Upper lobe of left lung (tissue), 6 donors: Measurements from ENCODE around the gene MYOF. TPM values are rescaled to one million over a fixed set of nuclear protein-coding genes. Genes with fewer than 3 reads are reported as not detected.

ENCODE experiments used
- ATAC-seq, 2 donors: fragments of 200-7000 bp; cut with Tn5 transposase; one replicate each; pipeline ENCODE4 v1.9.1; 2022; ENCODE audit warnings: mild to moderate bottlenecking in 2 of 2, moderate library complexity in 2 of 2; ENCODE audit not compliant: low FRiP score in 2 of 2
- DNase-seq, 2 donors: peaks; one replicate each; pipeline ENCODE4 v3.0.0-alpha.2; 2019 to 2020
- H3K27ac ChIP-seq, 4 donors: fragments of 200-600 bp; sonication (generic); one replicate each; pipeline ENCODE4 v1.5.1; 2016 to 2019
- H3K27me3 ChIP-seq, 4 donors: fragments of 200-600 bp; sonication (generic); one replicate each; pipeline ENCODE4 v1.5.1; 2017 to 2019
- H3K36me3 ChIP-seq, 4 donors: fragments of 200-600 bp; sonication (generic); one replicate each; pipeline ENCODE4 v1.5.1; 2016 to 2019
- H3K4me1 ChIP-seq, 4 donors: fragments of 200-600 bp; sonication (generic); one replicate each; pipeline ENCODE4 v1.5.1; 2018 to 2019
- H3K4me3 ChIP-seq, 4 donors: fragments of 200-600 bp; sonication (generic); one replicate each; pipeline ENCODE4 v1.5.1; 2017 to 2019; ENCODE audit warnings: mild to moderate bottlenecking in 2 of 4, moderate library complexity in 1 of 4
- H3K9me3 ChIP-seq, 4 donors: fragments of 200-600 bp; sonication (generic); one replicate each; pipeline ENCODE4 v1.5.1; 2018 to 2019
- EP300 ChIP-seq, 4 donors: sonication (generic); formaldehyde crosslinking; IDR thresholded peaks; one replicate each; pipeline ENCODE4 v1.5.1; 2017; ENCODE audit warnings: antibody characterized with exemption in 4 of 4, control low read depth in 2 of 4
- POLR2A ChIP-seq, 4 donors: fragments of 450-650 bp; IDR thresholded peaks; one replicate each; pipeline ENCODE4 v1.5.1; 2016 to 2017; ENCODE audit warnings: antibody characterized with exemption in 4 of 4, mild to moderate bottlenecking in 2 of 4
- POLR2AphosphoS5 ChIP-seq, 2 donors: sonication (generic); formaldehyde crosslinking; IDR thresholded peaks; one replicate each; pipeline ENCODE4 v1.5.1; 2017; ENCODE audit warnings: antibody characterized with exemption in 2 of 2
- WGBS, 2 donors: methylation state at CpG; one replicate each; pipeline ENCODE4 v1.1.5; 2017 to 2018; 5-methylcytosine and 5-hydroxymethylcytosine counted together
- total RNA-seq, 6 donors: library from RNA; depleted of rRNA in 4 of 6; stranded (reverse); fragments of >200 nt in 4 of 6; gene quantifications; one replicate each; pipeline versions ENCODE4 v1.1.0 to v1.2.1, GENCODE V29; 2016 to 2021
- TF ChIP-seq, protein P1 (sequence below), 6 experiments: fragments of 450-650 bp in 4 of 6; fragments of 200-600 bp in 2 of 6; sonication (generic) in 2 of 6; IDR thresholded peaks; one replicate each; pipeline ENCODE4 v1.5.1; 2016 to 2019; ENCODE audit warnings: antibody characterized with exemption in 6 of 6
- donor health status: DM: no; HTN: no; CAD: no; lungs with moderate emphysema.
- donor health status: DM: no; HTN: yes; CAD: no; lungs with severe emphysema.

MYOF gene
- total RNA-seq, 6 donors from 2014 or later, result 83.9 to 168 (median 129) TPM

DNA sequence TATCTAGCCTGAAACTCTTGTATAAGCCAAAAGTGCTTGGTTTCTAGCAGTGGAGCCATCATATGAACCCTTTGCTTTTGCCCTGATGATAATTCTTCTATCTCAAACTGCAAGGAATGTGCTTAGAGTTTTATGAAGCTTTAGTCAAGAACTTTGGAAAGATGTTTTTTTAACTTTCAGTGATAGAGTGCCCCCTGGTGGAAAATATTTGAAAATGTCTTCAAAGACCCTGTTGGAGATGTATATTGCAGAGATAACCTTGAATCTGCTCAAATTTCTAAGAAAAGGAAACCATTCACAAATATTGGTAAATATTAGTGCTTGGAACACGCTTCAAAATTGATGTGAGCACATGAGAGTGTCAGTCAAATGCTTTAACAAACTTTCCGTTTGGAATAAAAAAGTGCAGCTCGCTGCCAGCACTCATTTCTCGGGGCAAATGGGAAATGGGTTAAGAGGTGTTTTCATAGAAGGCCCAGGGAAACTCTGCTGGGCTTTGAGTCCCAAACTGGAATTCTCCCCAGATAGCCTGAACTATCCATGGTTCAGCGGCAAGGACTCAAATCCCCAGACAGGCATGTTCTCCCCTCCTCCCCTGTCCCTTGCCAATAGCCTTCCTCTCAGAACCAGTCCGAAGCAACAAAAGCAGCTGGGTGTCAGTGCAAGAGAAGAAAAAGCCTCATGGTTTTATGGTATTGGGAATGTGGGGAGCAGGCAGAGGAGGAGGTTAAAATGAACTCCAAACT lies 129.3 kb downstream of the MYOF start:
- no peak for TF ChIP-seq EP300 (IDR thresholded peaks at IDR 0.05)
- TF ChIP-seq, protein P1, sequence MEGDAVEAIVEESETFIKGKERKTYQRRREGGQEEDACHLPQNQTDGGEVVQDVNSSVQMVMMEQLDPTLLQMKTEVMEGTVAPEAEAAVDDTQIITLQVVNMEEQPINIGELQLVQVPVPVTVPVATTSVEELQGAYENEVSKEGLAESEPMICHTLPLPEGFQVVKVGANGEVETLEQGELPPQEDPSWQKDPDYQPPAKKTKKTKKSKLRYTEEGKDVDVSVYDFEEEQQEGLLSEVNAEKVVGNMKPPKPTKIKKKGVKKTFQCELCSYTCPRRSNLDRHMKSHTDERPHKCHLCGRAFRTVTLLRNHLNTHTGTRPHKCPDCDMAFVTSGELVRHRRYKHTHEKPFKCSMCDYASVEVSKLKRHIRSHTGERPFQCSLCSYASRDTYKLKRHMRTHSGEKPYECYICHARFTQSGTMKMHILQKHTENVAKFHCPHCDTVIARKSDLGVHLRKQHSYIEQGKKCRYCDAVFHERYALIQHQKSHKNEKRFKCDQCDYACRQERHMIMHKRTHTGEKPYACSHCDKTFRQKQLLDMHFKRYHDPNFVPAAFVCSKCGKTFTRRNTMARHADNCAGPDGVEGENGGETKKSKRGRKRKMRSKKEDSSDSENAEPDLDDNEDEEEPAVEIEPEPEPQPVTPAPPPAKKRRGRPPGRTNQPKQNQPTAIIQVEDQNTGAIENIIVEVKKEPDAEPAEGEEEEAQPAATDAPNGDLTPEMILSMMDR (IDR thresholded peaks at IDR 0.05), result peak; percentile 34 to 63 (median 51)
- 60 to 61% methylated on average over 6 of the region's 6 CpGs for WGBS, 2 donors
- ATAC-seq (peak in 1 of 2 donors; percentile 57), DNase-seq (no peak)
- Histone ChIP-seq H3K27me3 (no peaks in the 10 kb centered on the region), H3K4me3 (no peak overlapping the region), H3K9me3 (no peaks in the 10 kb centered on the region), H3K4me1 (no peaks in the 10 kb centered on the region), H3K27ac (no peak overlapping the region), H3K36me3 (peaks cover 14 to 86% (median 61%) of the 10 kb centered on the region in 4 donors)

DNA sequence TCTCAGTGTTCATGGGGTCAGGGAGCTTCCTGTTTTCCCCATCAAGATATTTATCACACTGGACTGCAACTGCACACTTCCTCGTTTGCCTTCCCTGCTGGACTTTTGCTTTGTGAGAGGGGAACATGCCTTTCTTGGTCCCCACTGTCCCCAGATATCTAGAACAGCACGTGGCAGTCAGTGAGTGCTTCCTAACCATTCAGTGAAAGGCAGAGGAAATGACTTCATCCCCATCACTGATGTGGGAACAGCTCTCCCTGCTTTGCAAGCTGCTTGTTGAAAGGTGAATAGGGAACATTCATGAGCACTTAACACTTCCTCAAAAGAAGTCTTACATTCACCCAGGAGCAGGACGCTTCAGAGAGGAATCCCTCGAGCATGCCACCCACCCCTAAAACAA lies 135.4 kb downstream of the MYOF start:
- Histone ChIP-seq H3K9me3 (no peaks in the 10 kb centered on the region), H3K27ac (no peak overlapping the region), H3K4me3 (no peak overlapping the region), H3K36me3 (peaks cover 21 to 85% (median 59%) of the 10 kb centered on the region in 4 donors), H3K27me3 (no peaks in the 10 kb centered on the region), H3K4me1 (no peaks in the 10 kb centered on the region)
- no peak for TF ChIP-seq POLR2A (IDR thresholded peaks at IDR 0.05)
- no peak for TF ChIP-seq POLR2AphosphoS5 (IDR thresholded peaks at IDR 0.05)
- TF ChIP-seq EP300 (IDR thresholded peaks at IDR 0.05), result no peak
- TF ChIP-seq, protein P1 (IDR thresholded peaks at IDR 0.05), result no peak
- ATAC-seq (peak in 1 of 2 donors; percentile 40), DNase-seq (no peak)
- WGBS, 2 donors, result 29 to 37% methylated on average over 4 of the region's 4 CpGs

DNA sequence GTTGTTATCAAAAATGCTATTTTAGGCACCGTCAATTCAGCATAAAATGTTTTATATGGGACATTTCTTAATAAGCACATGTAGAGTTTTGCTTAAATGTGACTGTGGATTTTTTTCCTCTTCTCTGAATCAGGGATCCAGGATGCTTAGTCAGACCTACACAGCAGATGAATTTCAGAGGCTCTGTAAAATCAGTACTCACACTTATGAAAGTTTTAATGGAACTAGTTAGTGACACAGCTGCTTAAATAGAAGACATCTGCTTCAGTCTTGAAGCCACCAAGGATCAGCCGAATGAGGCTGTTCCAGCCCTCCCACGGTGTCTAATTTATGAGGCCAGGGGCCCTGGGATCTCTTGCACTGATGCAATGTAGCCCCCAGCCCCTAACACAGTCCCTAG lies 136.0 kb downstream of the MYOF start:
- Histone ChIP-seq H3K36me3 (peaks cover 20 to 82% (median 54%) of the 10 kb centered on the region in 4 donors), H3K27ac (no peak overlapping the region), H3K27me3 (no peaks in the 10 kb centered on the region), H3K4me3 (no peak overlapping the region), H3K4me1 (no peaks in the 10 kb centered on the region), H3K9me3 (no peaks in the 10 kb centered on the region)
- no peak for DNase-seq
- TF ChIP-seq POLR2A (IDR thresholded peaks at IDR 0.05) (no peak), EP300 (IDR thresholded peaks at IDR 0.05) (no peak), POLR2AphosphoS5 (IDR thresholded peaks at IDR 0.05) (no peak)
- TF ChIP-seq, protein P1 (IDR thresholded peaks at IDR 0.05), result no peak
- 69 to 77% methylated on average over 3 of the region's 3 CpGs for WGBS, 2 donors
- ATAC-seq, result no peak

DNA sequence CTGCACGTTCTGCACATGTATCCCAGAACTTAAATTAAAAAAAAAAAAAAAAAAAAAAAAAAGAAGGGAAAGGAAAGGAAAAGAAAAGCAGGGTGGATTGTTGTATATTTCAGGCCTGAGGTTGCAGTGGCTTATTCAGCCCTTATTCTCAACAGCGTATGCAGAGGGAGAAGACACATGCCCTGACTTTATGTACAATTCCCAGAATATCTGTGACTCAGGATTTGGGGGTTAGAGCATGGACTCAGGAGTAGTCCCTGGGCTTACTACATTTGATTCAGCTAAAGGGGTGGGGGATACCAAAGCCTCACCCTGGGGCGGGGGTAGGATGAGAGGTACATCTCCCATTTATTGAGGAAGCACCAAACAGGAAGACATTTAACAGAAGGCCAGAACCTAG lies 137.4 kb downstream of the MYOF start:
- DNase-seq, result no peak
- ATAC-seq, result no peak
- 86 to 91% methylated on average over 3 of the region's 3 CpGs for WGBS, 2 donors
- TF ChIP-seq EP300 (IDR thresholded peaks at IDR 0.05), result no peak
- H3K27me3 ChIP-seq, result no peaks in the 10 kb centered on the region
- H3K27ac ChIP-seq, result no peak overlapping the region
- no peak overlapping the region for H3K4me3 ChIP-seq
- H3K4me1 ChIP-seq, result no peaks in the 10 kb centered on the region
- H3K9me3 ChIP-seq, result no peaks in the 10 kb centered on the region
- peaks cover 16 to 79% (median 52%) of the 10 kb centered on the region in 4 donors for H3K36me3 ChIP-seq

DNA sequence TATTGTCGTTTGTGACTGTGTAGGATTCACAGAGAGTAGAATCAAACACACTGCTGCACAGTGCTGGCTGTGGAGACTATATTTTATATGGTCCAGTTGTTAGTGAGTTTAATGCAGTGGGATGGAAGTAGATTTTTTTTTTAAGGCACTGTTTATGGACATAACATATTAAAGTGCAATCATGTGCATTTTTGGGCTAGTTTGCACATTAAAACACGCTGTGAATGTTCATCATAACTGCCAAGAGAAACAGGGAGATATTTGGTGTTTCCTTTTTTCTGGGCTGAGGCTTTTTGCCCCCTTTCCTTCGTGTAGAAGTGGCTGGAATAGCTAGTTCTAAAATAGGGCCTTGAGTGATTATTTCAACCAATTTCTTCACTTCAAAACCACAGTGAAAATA lies 139.2 kb downstream of the MYOF start:
- DNase-seq (no peak), ATAC-seq (no peak)
- H3K4me3 ChIP-seq, result no peak overlapping the region
- peaks cover 16 to 78% (median 51%) of the 10 kb centered on the region in 4 donors for H3K36me3 ChIP-seq
- no peaks in the 10 kb centered on the region for H3K27me3 ChIP-seq
- TF ChIP-seq POLR2AphosphoS5 (IDR thresholded peaks at IDR 0.05), result no peak
- no peak for TF ChIP-seq EP300 (IDR thresholded peaks at IDR 0.05)
- TF ChIP-seq, protein P1 (IDR thresholded peaks at IDR 0.05), result no peak
- TF ChIP-seq POLR2A (IDR thresholded peaks at IDR 0.05), result no peak
- 62 to 71% methylated on average over 3 of the region's 3 CpGs for WGBS, 2 donors
- H3K9me3 ChIP-seq, result no peaks in the 10 kb centered on the region
- no peak overlapping the region for H3K27ac ChIP-seq
- no peaks in the 10 kb centered on the region for H3K4me1 ChIP-seq
